ENCODE data around the gene GABRA6. TPM values are rescaled to one million over a fixed set of nuclear protein-coding genes. Genes with fewer than 3 reads are reported as not detected.
"Not testable (repeated sequence)": the region's sequence is repeated elsewhere in the genome, so short reads cannot be mapped to it uniquely, and the experiment has no call there.

GABRA6 gene
- not detected in 2 replicates for total RNA-seq

GRCh38 chr5:161685461-161685860 lies at the start of gene GABRA6:
Gene GABRA6, plus strand, starts transcription at chr5:161685721. Its CDS starts 269 bp downstream, at chr5:161685990.
- Mint-ChIP-seq H3K36me3 (ENCODE audit: low read depth) (no peaks in the 10 kb centered on the region), H3K4me1 (no peaks in the 10 kb centered on the region), H3K9me3 (no peaks in the 10 kb centered on the region), H3K27ac (no peak within 1 kb of the TSS), H3K4me3 (no peak within 1 kb of the TSS), H3K27me3 (no peaks in the 10 kb centered on the region)
- no peak for DNase-seq
- intact Hi-C loops (cut with micrococcal nuclease): no loop called here

DNA sequence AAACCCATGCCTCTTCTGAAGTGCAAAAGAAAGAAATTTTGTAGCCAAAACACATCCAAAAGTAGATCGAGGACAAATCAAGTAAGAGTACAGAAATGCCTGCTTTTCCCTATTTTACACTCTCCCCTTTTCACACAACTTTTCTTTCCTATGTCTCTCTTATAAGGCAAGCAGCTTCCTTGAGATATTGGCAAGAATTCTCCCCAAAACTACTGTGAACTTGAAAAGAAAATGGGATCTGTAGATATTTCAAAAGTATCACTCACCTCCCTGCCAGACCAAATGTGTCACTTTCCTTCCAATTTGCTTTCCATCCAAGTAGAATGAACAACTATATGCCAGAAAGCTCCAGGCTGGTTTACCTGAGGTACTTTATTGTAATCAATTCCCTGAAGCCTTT lies 47.9 kb upstream of the GABRA6 start:
- H3K4me1 Mint-ChIP-seq: no peaks in the 10 kb centered on the region
- H3K9me3 Mint-ChIP-seq: no peaks in the 10 kb centered on the region
- H3K36me3 Mint-ChIP-seq (ENCODE audit: low read depth): no peaks in the 10 kb centered on the region
- no peak overlapping the region for H3K27ac Mint-ChIP-seq
- no peaks in the 10 kb centered on the region for H3K27me3 Mint-ChIP-seq
- intact Hi-C loops (cut with micrococcal nuclease): no loop called here
- DNase-seq: no peak
- no peak overlapping the region for H3K4me3 Mint-ChIP-seq

DNA sequence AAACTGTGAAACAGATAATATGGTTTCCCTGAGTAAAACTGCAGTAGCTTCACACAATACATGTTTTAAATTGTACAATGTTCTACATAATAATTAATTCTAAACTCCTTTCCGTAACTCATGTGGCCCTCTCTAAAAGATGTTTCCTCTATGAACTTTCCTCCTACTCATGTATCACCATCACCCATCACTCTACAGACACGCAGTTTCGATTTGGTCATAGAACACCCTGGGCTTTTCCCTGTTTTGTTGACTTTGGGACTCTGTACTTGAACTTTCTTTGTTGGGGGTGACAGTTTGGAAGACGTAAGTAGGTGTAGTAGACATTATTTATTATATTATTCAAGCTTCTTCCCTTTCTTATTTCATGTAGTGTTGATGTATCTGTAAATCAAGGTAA lies 44.1 kb upstream of the GABRA6 start:
- Mint-ChIP-seq H3K27ac (no peak overlapping the region), H3K4me3 (no peak overlapping the region), H3K27me3 (no peaks in the 10 kb centered on the region), H3K36me3 (ENCODE audit: low read depth) (no peaks in the 10 kb centered on the region), H3K4me1 (no peaks in the 10 kb centered on the region), H3K9me3 (no peaks in the 10 kb centered on the region)
- no peak for DNase-seq
- intact Hi-C loops (cut with micrococcal nuclease): no loop called here

DNA sequence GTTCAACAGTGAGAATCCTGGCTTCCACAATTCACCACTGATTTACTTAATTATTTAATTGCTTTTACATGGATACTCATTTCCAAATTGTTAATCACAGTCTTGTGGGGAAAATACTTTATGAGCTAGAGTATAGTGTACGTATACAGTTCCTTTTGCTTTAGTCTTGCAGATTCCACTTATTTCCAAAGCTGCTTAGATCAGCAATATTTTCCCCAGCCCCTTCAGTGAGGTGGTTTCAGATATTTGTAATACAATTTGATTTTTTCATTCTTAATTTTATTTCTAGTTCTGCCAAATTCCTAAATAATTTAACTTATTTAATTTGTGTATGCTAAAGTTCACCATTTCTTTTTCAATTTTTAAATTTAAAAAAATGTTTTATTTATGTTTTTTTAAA lies 40.3 kb upstream of the GABRA6 start:
- Mint-ChIP-seq H3K4me3 (no peak overlapping the region), H3K27me3 (no peaks in the 10 kb centered on the region), H3K36me3 (ENCODE audit: low read depth) (no peaks in the 10 kb centered on the region), H3K9me3 (peaks cover 3% of the 10 kb centered on the region), H3K4me1 (no peaks in the 10 kb centered on the region), H3K27ac (no peak overlapping the region)
- intact Hi-C loops (cut with micrococcal nuclease): no loop called here
- DNase-seq: no peak

- H3K27me3 Mint-ChIP-seq; DNase-seq; H3K4me1 Mint-ChIP-seq; H3K36me3 Mint-ChIP-seq (ENCODE audit: low read depth); intact Hi-C loops (cut with micrococcal nuclease); H3K4me3 Mint-ChIP-seq; H3K9me3 Mint-ChIP-seq; H3K27ac Mint-ChIP-seq: not testable (repeated sequence)
Observed at GRCh38 chr5:161651926-161652325, 33.6 kb upstream of the GABRA6 start.

- intact Hi-C loops (cut with micrococcal nuclease): no loop called here
- H3K4me1 Mint-ChIP-seq: no peaks in the 10 kb centered on the region
- H3K27me3 Mint-ChIP-seq: no peaks in the 10 kb centered on the region
- no peak overlapping the region for H3K4me3 Mint-ChIP-seq
- H3K27ac Mint-ChIP-seq: no peak overlapping the region
- no peaks in the 10 kb centered on the region for H3K36me3 Mint-ChIP-seq (ENCODE audit: low read depth)
- DNase-seq: no peak
- H3K9me3 Mint-ChIP-seq: no peaks in the 10 kb centered on the region
Observed at GRCh38 chr5:161660806-161661205, 24.7 kb upstream of the GABRA6 start.

GRCh38 chr5:161663431-161663830 lies 22.1 kb upstream of the GABRA6 start:
- no peaks in the 10 kb centered on the region for H3K36me3 Mint-ChIP-seq (ENCODE audit: low read depth)
- intact Hi-C loops (cut with micrococcal nuclease): no loop called here

DNA sequence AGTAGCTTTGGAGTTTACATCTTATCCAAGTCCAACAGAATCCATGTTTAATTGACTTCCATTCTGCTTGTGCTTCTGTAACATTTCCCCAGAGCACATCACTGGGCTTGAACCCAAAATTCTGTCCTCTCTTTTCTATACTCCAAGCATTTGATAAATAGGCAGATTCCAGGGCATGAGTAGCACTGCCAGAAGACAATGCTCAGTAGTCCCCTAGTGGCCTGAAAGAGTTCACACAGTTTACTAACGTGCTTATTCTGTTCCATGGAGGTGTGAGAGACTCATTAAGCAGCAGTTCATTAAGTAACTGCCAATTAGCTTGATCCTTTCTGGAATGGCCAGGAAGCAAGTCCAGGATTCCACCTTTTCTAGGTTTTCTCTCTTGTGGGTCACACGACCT lies 9.4 kb upstream of the GABRA6 start:
- intact Hi-C loops (cut with micrococcal nuclease): no loop called here
- Mint-ChIP-seq H3K4me3 (no peak overlapping the region), H3K27me3 (no peaks in the 10 kb centered on the region), H3K36me3 (ENCODE audit: low read depth) (no peaks in the 10 kb centered on the region), H3K4me1 (no peaks in the 10 kb centered on the region), H3K27ac (no peak overlapping the region), H3K9me3 (no peaks in the 10 kb centered on the region)
- DNase-seq: no peak

More at GRCh38 chr5:161663431-161663830, 22.1 kb upstream of the GABRA6 start:
- Mint-ChIP-seq H3K9me3 (no peaks in the 10 kb centered on the region), H3K27me3 (no peaks in the 10 kb centered on the region), H3K4me3 (no peak overlapping the region), H3K27ac (no peak overlapping the region), H3K4me1 (no peaks in the 10 kb centered on the region)
- DNase-seq: no peak

- H3K4me3 Mint-ChIP-seq: no peak overlapping the region
- DNase-seq: no peak
Observed at GRCh38 chr5:161686149-161686548, 628 bp downstream of the GABRA6 start.

GRCh38 chr5:161686881-161687280 lies 1.4 kb downstream of the GABRA6 start:
- no peaks in the 10 kb centered on the region for H3K9me3 Mint-ChIP-seq
- H3K27me3 Mint-ChIP-seq: no peaks in the 10 kb centered on the region
- no peaks in the 10 kb centered on the region for H3K36me3 Mint-ChIP-seq (ENCODE audit: low read depth)
- intact Hi-C loops (cut with micrococcal nuclease): no loop called here
- H3K4me3 Mint-ChIP-seq: no peak overlapping the region
- no peak for DNase-seq
- no peak overlapping the region for H3K27ac Mint-ChIP-seq
- H3K4me1 Mint-ChIP-seq: no peaks in the 10 kb centered on the region

More at GRCh38 chr5:161686149-161686548, 628 bp downstream of the GABRA6 start:
- intact Hi-C loops (cut with micrococcal nuclease): no loop called here
- Mint-ChIP-seq H3K4me1 (no peaks in the 10 kb centered on the region), H3K27ac (no peak overlapping the region), H3K27me3 (no peaks in the 10 kb centered on the region), H3K9me3 (no peaks in the 10 kb centered on the region), H3K36me3 (ENCODE audit: low read depth) (no peaks in the 10 kb centered on the region)

DNA sequence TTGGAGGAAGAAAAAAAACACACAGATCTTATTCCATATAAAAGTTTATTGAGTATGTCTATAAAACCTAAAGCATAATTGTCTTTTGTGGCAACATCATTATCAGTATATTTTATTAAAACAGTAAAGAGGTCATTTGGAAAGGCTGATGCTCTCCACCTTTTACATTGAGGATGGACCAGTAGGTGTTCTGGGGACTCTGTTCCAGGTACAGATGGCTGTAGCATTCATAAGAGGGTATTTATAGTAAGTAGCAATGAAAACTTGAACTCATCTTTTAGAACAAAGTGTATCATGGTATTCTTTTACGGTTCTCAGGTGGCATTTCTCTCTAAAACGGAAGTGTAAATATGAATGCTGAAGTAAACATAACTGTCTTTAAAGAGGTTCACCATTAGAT lies 1.8 kb downstream of the GABRA6 start:
- H3K27me3 Mint-ChIP-seq: no peaks in the 10 kb centered on the region
- no peaks in the 10 kb centered on the region for H3K4me1 Mint-ChIP-seq

GRCh38 chr5:161691911-161692310 lies 6.4 kb downstream of the GABRA6 start:
- intact Hi-C loops (cut with micrococcal nuclease): no loop called here
- Mint-ChIP-seq H3K36me3 (ENCODE audit: low read depth) (no peaks in the 10 kb centered on the region), H3K4me1 (no peaks in the 10 kb centered on the region), H3K27ac (no peak overlapping the region), H3K4me3 (no peak overlapping the region), H3K27me3 (no peaks in the 10 kb centered on the region), H3K9me3 (no peaks in the 10 kb centered on the region)
- DNase-seq: no peak

More for the DNA sequence above, 1.8 kb downstream of the GABRA6 start:
- no peak overlapping the region for H3K27ac Mint-ChIP-seq
- DNase-seq: no peak
- H3K4me3 Mint-ChIP-seq: no peak overlapping the region
- no peaks in the 10 kb centered on the region for H3K9me3 Mint-ChIP-seq
- intact Hi-C loops (cut with micrococcal nuclease): no loop called here
- H3K36me3 Mint-ChIP-seq (ENCODE audit: low read depth): no peaks in the 10 kb centered on the region

- no peaks in the 10 kb centered on the region for H3K4me1 Mint-ChIP-seq
- no peak for DNase-seq
- no peak overlapping the region for H3K27ac Mint-ChIP-seq
- H3K36me3 Mint-ChIP-seq (ENCODE audit: low read depth): no peaks in the 10 kb centered on the region
- intact Hi-C loops (cut with micrococcal nuclease): no loop called here
- no peaks in the 10 kb centered on the region for H3K27me3 Mint-ChIP-seq
- no peak overlapping the region for H3K4me3 Mint-ChIP-seq
- no peaks in the 10 kb centered on the region for H3K9me3 Mint-ChIP-seq
Observed at GRCh38 chr5:161697001-161697400, 11.5 kb downstream of the GABRA6 start.

DNA sequence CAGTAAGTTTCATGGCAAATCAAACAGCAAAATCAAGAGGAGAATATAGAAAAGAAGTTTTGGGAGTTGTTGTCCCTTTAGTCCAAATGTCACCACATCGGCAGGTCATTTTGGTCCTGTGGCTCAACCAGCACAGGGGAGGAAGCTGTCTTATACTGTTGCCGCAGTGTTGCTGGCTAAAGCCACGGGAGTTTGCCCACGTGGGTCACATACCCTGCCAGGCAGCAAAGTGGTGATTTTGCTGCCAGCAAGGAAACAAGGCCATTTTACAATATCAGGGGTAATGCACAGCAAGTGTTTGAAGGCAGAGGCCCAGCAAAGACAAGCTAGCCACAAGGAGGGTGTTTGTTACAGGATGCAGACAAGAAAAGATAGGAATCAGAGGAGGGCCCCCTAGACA lies 14.5 kb downstream of the GABRA6 start:
- Mint-ChIP-seq H3K4me3 (no peak overlapping the region), H3K27ac (no peak overlapping the region), H3K4me1 (no peaks in the 10 kb centered on the region), H3K36me3 (ENCODE audit: low read depth) (no peaks in the 10 kb centered on the region), H3K27me3 (no peaks in the 10 kb centered on the region), H3K9me3 (no peaks in the 10 kb centered on the region)
- no peak for DNase-seq
- intact Hi-C loops (cut with micrococcal nuclease): no loop called here

DNA sequence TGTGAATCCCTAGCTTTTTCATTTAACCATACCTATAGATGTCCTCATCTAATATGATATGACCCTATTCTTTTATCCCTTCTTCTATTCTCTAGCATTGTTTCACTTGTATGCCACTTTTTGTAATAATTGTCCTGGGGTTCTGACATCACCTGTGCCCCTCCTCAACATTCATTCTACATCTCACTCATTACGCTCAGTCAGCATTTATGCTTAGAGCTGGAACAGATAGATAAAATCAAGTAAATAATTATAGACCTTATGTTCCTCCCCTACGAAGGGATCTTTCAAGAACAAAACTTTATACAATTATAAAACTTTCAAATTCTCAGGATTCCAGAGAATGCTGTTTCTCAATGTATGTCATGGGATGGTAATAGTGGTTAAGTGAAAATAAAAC lies 18.0 kb downstream of the GABRA6 start:
- Mint-ChIP-seq H3K36me3 (ENCODE audit: low read depth) (no peaks in the 10 kb centered on the region), H3K27me3 (no peaks in the 10 kb centered on the region), H3K4me3 (no peak overlapping the region), H3K27ac (no peak overlapping the region), H3K4me1 (no peaks in the 10 kb centered on the region), H3K9me3 (no peaks in the 10 kb centered on the region)
- DNase-seq: no peak
- intact Hi-C loops (cut with micrococcal nuclease): no loop called here
